ENCODE measurements around the gene SCAPER.

Gene SCAPER

GRCh38 chr15:76945494-76946093 lies 40.5 kb upstream of the SCAPER start:
- H2AFZ ChIP-seq = no peak overlapping the region
- H3K4me3 ChIP-seq (ENCODE audit: low read depth, low read length) = no peak overlapping the region
- no peak for TF ChIP-seq CTCF (IDR thresholded peaks at IDR 0.05)
- H3K27me3 ChIP-seq (ENCODE audit: control insufficient read depth, insufficient read depth, low read length) = no peaks in the 10 kb centered on the region
- H3K9ac ChIP-seq = no peak overlapping the region
- no peaks in the 10 kb centered on the region for H3K9me3 ChIP-seq (ENCODE audit: control insufficient read depth, low read length)
- no peaks in the 10 kb centered on the region for H3K4me1 ChIP-seq
- no peak overlapping the region for H3K4me2 ChIP-seq (ENCODE audit: low read length)
- no peaks in the 10 kb centered on the region for H3K36me3 ChIP-seq (ENCODE audit: control insufficient read depth, insufficient read depth, low read length)
- H3K79me2 ChIP-seq = no peaks in the 10 kb centered on the region
- no peak overlapping the region for H3K27ac ChIP-seq

GRCh38 chr15:76942331-76942730 lies 37.2 kb upstream of the SCAPER start:
- TF ChIP-seq CTCF (IDR thresholded peaks at IDR 0.05) = no peak
- H3K27me3 ChIP-seq (ENCODE audit: control insufficient read depth, insufficient read depth, low read length) = no peaks in the 10 kb centered on the region

GRCh38 chr15:76941636-76942035 lies 36.5 kb upstream of the SCAPER start:
- no peaks in the 10 kb centered on the region for H3K79me2 ChIP-seq
- H3K27ac ChIP-seq = no peak overlapping the region
- H3K4me1 ChIP-seq = no peaks in the 10 kb centered on the region
- no peak overlapping the region for H2AFZ ChIP-seq
- no peak overlapping the region for H3K9ac ChIP-seq
- no peak overlapping the region for H3K4me2 ChIP-seq (ENCODE audit: low read length)
- no peaks in the 10 kb centered on the region for H3K36me3 ChIP-seq (ENCODE audit: control insufficient read depth, insufficient read depth, low read length)
- TF ChIP-seq CTCF (IDR thresholded peaks at IDR 0.05) = no peak
- no peaks in the 10 kb centered on the region for H3K27me3 ChIP-seq (ENCODE audit: control insufficient read depth, insufficient read depth, low read length)
- H3K9me3 ChIP-seq (ENCODE audit: control insufficient read depth, low read length) = no peaks in the 10 kb centered on the region
- H3K4me3 ChIP-seq (ENCODE audit: low read depth, low read length) = no peak overlapping the region

More at GRCh38 chr15:76942331-76942730, 37.2 kb upstream of the SCAPER start:
- Histone ChIP-seq H3K27ac (no peak overlapping the region), H3K9me3 (ENCODE audit: control insufficient read depth, low read length) (no peaks in the 10 kb centered on the region), H3K4me3 (ENCODE audit: low read depth, low read length) (no peak overlapping the region), H2AFZ (no peak overlapping the region), H3K4me2 (ENCODE audit: low read length) (no peak overlapping the region), H3K36me3 (ENCODE audit: control insufficient read depth, insufficient read depth, low read length) (no peaks in the 10 kb centered on the region), H3K4me1 (no peaks in the 10 kb centered on the region), H3K9ac (no peak overlapping the region), H3K79me2 (no peaks in the 10 kb centered on the region)

GRCh38 chr15:76939715-76940114 lies 34.6 kb upstream of the SCAPER start:
- Histone ChIP-seq H3K9me3 (ENCODE audit: control insufficient read depth, low read length) (no peaks in the 10 kb centered on the region), H3K4me3 (ENCODE audit: low read depth, low read length) (no peak overlapping the region), H3K4me2 (ENCODE audit: low read length) (no peak overlapping the region), H3K27me3 (ENCODE audit: control insufficient read depth, insufficient read depth, low read length) (no peaks in the 10 kb centered on the region), H3K36me3 (ENCODE audit: control insufficient read depth, insufficient read depth, low read length) (no peaks in the 10 kb centered on the region), H2AFZ (no peak overlapping the region), H3K4me1 (no peaks in the 10 kb centered on the region), H3K9ac (no peak overlapping the region), H3K79me2 (no peaks in the 10 kb centered on the region), H3K27ac (no peak overlapping the region)
- no peak for TF ChIP-seq CTCF (IDR thresholded peaks at IDR 0.05)

- no peak overlapping the region for H3K4me3 ChIP-seq (ENCODE audit: low read depth, low read length)
- H3K79me2 ChIP-seq = no peaks in the 10 kb centered on the region
- no peak overlapping the region for H3K27ac ChIP-seq
- H2AFZ ChIP-seq = no peak overlapping the region
- H3K27me3 ChIP-seq (ENCODE audit: control insufficient read depth, insufficient read depth, low read length) = no peaks in the 10 kb centered on the region
- H3K9ac ChIP-seq = no peak overlapping the region
- no peaks in the 10 kb centered on the region for H3K9me3 ChIP-seq (ENCODE audit: control insufficient read depth, low read length)
- no peaks in the 10 kb centered on the region for H3K36me3 ChIP-seq (ENCODE audit: control insufficient read depth, insufficient read depth, low read length)
- H3K4me1 ChIP-seq = no peaks in the 10 kb centered on the region
- TF ChIP-seq CTCF (IDR thresholded peaks at IDR 0.05) = no peak
- H3K4me2 ChIP-seq (ENCODE audit: low read length) = no peak overlapping the region
These were observed 33.6 kb upstream of the SCAPER start for GRCh38 chr15:76938752-76939151.
